ENCODE measurements around the gene PNPLA7.

- TF ChIP-seq EP300 (IDR thresholded peaks at IDR 0.05) (no peak), POLR2AphosphoS5 (IDR thresholded peaks at IDR 0.05) (no peak), POLR2A (IDR thresholded peaks at IDR 0.05) (no peak)
- TF ChIP-seq, protein P1, sequence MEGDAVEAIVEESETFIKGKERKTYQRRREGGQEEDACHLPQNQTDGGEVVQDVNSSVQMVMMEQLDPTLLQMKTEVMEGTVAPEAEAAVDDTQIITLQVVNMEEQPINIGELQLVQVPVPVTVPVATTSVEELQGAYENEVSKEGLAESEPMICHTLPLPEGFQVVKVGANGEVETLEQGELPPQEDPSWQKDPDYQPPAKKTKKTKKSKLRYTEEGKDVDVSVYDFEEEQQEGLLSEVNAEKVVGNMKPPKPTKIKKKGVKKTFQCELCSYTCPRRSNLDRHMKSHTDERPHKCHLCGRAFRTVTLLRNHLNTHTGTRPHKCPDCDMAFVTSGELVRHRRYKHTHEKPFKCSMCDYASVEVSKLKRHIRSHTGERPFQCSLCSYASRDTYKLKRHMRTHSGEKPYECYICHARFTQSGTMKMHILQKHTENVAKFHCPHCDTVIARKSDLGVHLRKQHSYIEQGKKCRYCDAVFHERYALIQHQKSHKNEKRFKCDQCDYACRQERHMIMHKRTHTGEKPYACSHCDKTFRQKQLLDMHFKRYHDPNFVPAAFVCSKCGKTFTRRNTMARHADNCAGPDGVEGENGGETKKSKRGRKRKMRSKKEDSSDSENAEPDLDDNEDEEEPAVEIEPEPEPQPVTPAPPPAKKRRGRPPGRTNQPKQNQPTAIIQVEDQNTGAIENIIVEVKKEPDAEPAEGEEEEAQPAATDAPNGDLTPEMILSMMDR (IDR thresholded peaks at IDR 0.05) = no peak
These were observed 25.3 kb downstream of the PNPLA7 start for GRCh38 chr9:137524981-137525317.

All from suprapubic skin (tissue), 4 donors.